SK-N-SH (cell line): ENCODE measurements around the gene PARD3.

Source experiments
- CTCF ChIP-seq: fragments of 200-600 bp; sonication (generic); IDR thresholded peaks from 2 replicates; pipeline ENCODE4 v1.6.1; 2017; ENCODE audit warnings: antibody characterized with exemption, mild to moderate bottlenecking, moderate library complexity
- FOXJ3 ChIP-seq: sonication (generic); formaldehyde crosslinking; IDR thresholded peaks from 2 replicates; pipeline ENCODE4 v1.5.1; 2020; ENCODE audit warnings: mild to moderate bottlenecking, missing genetic modification reagents
- FOXM1 ChIP-seq: IDR thresholded peaks from 2 replicates; pipeline ENCODE4 v1.4.0; 2012; ENCODE audit warnings: low read depth, mild to moderate bottlenecking
- POLR2AphosphoS5 ChIP-seq: IDR thresholded peaks from 2 replicates; pipeline ENCODE4 v1.6.1; 2012; ENCODE audit warnings: low read depth, low read length
- REST ChIP-seq: IDR thresholded peaks from 2 replicates; pipeline ENCODE4 v1.6.1; 2012; ENCODE audit warnings: mild to moderate bottlenecking, low read depth, low read length, moderate library complexity

- no peak for TF ChIP-seq REST
- TF ChIP-seq POLR2AphosphoS5 = no peak
- no peak for TF ChIP-seq FOXM1
- no peak for TF ChIP-seq FOXJ3 (CRISPR knock-in tag)
- no peak for TF ChIP-seq CTCF
These were observed 6.8 kb downstream of the PARD3 start for GRCh38 chr10:34808336-34808735.
